ENCODE measurements around the gene NIT1. TPM values are rescaled to one million over a fixed set of nuclear protein-coding genes. Genes with fewer than 3 reads are reported as not detected.

The NIT1 gene
- total and polyA plus RNA-seq, 9 of the 15 experiments (the other 6 are each of a cell fraction or from before 2014, with no cell fraction given), result 18.4 to 76.0 (median 33.7) TPM

DNA sequence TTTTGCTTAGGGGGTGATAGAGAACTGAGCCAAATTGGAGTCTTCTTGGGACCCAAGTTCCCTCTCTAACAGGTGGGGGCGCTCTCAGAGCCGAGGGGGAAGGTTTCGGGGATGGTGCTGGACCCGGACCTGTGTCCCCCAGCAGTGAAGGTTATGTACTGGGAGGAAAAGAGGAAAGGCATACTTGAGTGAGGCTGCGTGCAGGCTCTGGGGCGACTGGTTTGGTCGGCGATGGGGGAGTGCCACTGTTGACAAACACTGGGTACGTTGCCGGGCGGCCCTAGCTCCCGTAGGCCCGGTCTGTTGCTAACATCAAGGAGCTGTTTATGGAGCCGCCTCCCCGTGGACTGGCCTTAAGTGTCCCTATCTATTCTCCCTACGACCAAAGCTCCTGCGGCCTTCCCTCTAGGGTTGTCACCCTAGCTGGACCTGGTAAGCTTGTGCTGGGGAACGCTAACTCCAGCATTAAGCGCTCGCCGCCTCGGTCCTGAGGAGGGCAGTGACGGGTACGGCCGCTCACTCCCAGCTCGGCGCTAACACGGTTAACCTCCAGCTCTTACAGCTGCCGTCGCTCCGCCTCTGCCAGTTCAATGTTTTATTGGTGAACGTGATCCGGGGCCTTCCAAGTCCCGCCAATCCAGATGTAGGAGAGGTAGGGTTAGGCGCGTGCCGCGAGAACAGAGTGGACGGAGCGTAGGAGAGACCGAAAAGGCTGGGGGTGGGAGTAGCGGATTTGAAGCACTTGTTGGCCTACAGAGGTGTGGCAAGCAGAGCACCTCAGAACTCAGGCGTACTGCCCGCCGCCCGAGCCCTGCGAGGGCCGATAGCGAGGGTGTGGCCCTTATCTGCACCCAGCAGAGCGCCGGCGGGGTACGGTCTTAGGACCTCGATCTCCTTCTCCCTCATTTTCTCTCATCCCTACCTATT lies 48.1 kb downstream of the NIT1 start, which contains the start of gene PPOX (continued):
- TF ChIP-seq HINFP (tag; conservative IDR thresholded peaks at IDR 0.05; ENCODE audit: low read depth), result no peak
- TF ChIP-seq CHD4 (IDR thresholded peaks at IDR 0.05; ENCODE audit: insufficient read depth, insufficient replicate concordance, low read depth, low read length, poor library complexity, severe bottlenecking), result no peak
- no peak for TF ChIP-seq HDAC8 (tag; IDR thresholded peaks at IDR 0.05)
- TF ChIP-seq, protein P1, sequence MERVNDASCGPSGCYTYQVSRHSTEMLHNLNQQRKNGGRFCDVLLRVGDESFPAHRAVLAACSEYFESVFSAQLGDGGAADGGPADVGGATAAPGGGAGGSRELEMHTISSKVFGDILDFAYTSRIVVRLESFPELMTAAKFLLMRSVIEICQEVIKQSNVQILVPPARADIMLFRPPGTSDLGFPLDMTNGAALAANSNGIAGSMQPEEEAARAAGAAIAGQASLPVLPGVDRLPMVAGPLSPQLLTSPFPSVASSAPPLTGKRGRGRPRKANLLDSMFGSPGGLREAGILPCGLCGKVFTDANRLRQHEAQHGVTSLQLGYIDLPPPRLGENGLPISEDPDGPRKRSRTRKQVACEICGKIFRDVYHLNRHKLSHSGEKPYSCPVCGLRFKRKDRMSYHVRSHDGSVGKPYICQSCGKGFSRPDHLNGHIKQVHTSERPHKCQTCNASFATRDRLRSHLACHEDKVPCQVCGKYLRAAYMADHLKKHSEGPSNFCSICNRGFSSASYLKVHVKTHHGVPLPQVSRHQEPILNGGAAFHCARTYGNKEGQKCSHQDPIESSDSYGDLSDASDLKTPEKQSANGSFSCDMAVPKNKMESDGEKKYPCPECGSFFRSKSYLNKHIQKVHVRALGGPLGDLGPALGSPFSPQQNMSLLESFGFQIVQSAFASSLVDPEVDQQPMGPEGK (CRISPR knock-in tag; IDR thresholded peaks at IDR 0.05; ENCODE audit: borderline replicate concordance), result no peak
- TF ChIP-seq ZFP30 (CRISPR knock-in tag; IDR thresholded peaks at IDR 0.05; ENCODE audit: borderline replicate concordance), result no peak
- no peak for TF ChIP-seq ELF1 (tag; IDR thresholded peaks at IDR 0.05)
- TF ChIP-seq PKNOX1 (IDR thresholded peaks at IDR 0.05), result peak; percentile 80
- no peak for TF ChIP-seq CREBBP (IDR thresholded peaks at IDR 0.05; ENCODE audit: low read depth, low read length)
- TF ChIP-seq MED1 (CRISPR knock-in tag; IDR thresholded peaks at IDR 0.05; ENCODE audit: borderline replicate concordance), result no peak
- TF ChIP-seq, protein P2, sequence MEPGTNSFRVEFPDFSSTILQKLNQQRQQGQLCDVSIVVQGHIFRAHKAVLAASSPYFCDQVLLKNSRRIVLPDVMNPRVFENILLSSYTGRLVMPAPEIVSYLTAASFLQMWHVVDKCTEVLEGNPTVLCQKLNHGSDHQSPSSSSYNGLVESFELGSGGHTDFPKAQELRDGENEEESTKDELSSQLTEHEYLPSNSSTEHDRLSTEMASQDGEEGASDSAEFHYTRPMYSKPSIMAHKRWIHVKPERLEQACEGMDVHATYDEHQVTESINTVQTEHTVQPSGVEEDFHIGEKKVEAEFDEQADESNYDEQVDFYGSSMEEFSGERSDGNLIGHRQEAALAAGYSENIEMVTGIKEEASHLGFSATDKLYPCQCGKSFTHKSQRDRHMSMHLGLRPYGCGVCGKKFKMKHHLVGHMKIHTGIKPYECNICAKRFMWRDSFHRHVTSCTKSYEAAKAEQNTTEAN (CRISPR knock-in tag; IDR thresholded peaks at IDR 0.05), result no peak; the same call in 1 of the 2 replicates
- no peak for TF ChIP-seq NUFIP1 (IDR thresholded peaks at IDR 0.05; ENCODE audit: partially characterized antibody)
- TF ChIP-seq BCL6 (CRISPR knock-in tag; IDR thresholded peaks at IDR 0.05), result no peak
- peak; percentile 17 for TF ChIP-seq PHF20 (IDR thresholded peaks at IDR 0.05; ENCODE audit: partially characterized antibody)
- peak; percentile 100 for TF ChIP-seq ARID1B (IDR thresholded peaks at IDR 0.05)
- peak; percentile 62; the same call in 1 of the 2 replicates for TF ChIP-seq PYGO2 (tag; IDR thresholded peaks at IDR 0.05)
- peak; percentile 97 for TF ChIP-seq CBFA2T2 (conservative IDR thresholded peaks at IDR 0.05)
- TF ChIP-seq BRD9 (IDR thresholded peaks at IDR 0.05; ENCODE audit: low read depth, partially characterized antibody), result peak; percentile 69
- peak; percentile 98 for TF ChIP-seq EP300 (IDR thresholded peaks at IDR 0.05; ENCODE audit: low read length)
- no peak for TF ChIP-seq RBM17 (IDR thresholded peaks at IDR 0.05; ENCODE audit: borderline replicate concordance, low read depth, low read length)
- no peak for TF ChIP-seq SRSF3 (IDR thresholded peaks at IDR 0.05; ENCODE audit: insufficient read depth, low read length)

Measured in K562 (cell line).